ENCODE data around the gene CACNA1C.

The CACNA1C gene

DNA sequence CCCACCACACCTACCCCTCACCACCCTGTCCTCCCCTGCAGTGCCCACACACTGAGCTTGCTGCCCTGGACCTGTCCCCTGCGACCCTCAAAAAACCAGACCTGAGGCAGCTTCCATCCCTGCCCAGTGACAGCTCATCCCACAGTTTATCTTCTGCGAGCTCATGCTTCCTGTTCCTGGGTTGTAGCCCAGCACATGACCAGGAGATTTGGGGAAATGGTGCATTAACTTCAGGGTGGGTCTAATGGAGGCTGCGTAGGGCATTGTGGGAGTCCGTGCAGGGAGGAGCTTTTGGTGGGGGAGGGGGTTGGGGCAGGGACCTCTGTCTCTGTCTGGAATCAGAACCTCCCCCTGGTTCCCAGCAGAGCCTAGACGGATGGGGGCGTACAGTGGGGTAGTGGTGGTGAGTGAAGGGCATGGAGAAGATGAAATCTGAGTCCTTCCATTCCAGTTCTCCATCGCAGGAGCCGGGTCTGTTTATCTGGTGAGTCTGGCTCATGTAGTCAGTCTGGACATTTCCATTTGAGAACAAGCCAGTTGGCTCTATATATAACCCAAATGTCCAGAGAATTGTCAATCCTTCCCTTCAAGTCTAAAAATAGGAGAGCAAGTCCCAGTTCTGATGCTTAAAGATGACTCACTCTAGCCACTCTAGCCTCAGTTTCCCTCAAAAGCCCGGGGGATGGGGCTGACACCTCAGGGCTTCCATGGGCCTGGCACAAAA lies 270.9 kb downstream of the CACNA1C start:
- DNase-seq (ENCODE audit: low spot score), result no peak

DNA sequence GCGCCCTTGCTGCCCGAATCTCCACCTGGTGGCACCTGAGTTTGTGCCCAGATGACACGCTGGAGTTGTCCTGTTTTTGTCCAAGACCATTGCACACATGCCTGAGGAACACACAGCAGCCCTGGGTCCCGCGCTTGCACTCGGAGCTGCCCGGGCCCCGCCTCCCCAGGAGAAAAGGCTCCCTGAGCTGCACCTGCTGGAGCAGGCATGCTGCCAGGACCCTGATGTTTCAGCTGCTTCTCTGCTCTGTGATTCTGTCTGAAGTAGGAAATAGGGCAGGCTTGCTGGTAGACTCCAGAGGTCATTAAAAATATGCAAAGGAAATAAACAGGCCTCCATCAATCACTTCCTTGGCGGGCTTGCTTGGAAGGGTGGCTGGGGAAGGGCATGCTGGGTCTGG lies 271.6 kb downstream of the CACNA1C start:
- no peak for DNase-seq (ENCODE audit: low spot score)

DNA sequence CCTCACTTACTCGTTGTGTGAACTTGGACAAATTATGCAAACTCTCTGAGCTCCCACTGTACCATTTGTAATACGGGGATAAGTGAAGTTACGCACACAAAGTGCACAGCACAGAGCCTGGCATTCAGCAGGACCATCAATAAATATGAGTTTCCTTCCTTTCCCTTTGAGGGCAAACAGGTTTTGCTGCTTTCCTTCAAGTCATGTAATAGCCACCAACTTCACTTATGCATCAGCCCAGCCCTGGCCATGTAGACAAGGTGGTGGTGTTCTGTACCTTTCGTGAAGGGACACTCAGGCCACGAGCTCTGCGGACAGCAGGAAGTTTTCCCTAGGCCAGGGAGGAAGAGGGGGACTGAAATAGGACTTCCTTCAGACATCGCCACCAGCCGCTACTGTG lies 272.7 kb downstream of the CACNA1C start:
- no peak for DNase-seq (ENCODE audit: low spot score)

DNA sequence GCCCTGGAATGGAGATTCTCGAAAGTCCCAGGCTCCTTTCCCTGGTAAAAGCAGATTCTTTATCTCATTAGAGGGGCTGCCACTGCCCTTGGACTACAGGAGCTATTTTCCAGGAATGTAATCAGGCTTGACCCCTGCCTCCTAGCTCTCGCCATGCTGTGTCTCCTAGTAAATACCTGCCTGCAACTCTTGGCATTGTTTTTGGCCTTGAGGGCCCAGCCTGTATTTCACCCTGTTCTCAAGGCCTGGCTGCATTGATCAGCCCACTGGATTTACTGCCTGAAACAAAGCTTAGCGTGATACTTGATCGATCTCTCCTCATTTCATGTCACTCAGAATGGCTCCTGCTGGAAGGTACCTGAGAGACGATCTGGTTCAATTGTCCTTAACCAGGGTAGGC lies 273.7 kb downstream of the CACNA1C start:
- no peak for DNase-seq (ENCODE audit: low spot score)

DNA sequence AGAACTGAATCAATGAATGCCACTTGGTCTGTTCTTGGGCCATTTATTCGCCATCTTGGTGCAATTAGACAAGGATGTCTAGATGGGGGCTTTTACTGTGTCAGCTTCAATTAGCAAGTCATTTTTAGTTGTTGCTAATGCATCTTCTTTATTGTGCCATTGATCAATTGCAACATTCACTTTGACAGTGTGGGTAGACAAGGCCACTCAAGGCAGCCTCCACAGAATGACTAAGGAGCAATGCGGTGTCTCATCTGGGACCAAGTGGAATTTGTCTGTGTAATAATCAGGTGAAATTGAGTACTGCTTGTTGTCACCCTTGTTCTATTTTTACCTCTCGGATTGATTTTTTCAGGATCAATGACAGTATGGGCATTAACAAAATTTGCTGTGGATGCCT lies 275.9 kb downstream of the CACNA1C start:
- DNase-seq (ENCODE audit: low spot score), result no peak

DNA sequence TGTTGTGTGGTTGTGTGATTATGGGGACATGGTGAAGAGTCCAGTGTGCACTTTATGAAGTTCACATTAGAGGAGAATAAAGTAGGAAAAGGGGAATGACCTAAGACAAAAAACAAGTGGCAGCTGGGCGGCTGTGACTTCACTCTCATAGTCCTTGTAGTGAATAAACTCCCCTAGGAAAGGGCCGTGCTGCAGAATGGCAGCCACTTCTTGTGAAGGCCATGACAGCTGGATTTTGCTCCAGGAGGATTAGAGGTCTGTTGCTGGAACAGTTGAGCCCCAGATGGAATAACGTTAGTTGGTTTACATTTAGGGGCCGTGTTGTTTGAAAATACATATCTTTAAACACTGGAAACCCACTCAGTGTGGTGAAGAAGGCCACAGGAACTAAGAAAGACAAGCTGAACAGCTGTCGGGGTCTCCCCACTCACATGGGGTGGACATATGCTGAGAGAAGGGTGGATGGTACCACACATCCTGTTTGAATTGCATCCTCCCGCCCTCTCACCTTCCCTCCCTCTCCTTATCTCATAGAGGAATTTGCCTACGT lies 276.9 kb downstream of the CACNA1C start:
- DNase-seq (ENCODE audit: low spot score), result no peak

DNA sequence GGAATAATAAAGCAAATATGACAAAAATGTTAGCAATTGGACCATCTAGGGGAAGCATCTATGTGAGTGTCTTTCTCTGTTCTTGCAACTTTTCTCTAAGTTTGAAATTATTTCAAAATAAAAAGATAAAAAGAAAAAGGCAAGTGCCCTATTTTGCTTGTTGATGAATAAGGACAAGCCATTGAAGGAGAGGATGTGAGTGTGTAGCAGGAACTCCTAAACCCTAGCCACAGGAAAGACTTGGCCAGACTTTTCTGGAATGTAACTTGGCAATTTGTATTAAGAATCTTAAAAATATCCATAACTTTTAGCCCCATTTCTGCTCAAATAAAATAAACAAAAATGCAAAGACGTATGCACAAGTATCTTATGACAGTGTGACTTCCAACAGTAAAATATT lies 279.4 kb downstream of the CACNA1C start:
- DNase-seq (ENCODE audit: low spot score), result no peak

DNA sequence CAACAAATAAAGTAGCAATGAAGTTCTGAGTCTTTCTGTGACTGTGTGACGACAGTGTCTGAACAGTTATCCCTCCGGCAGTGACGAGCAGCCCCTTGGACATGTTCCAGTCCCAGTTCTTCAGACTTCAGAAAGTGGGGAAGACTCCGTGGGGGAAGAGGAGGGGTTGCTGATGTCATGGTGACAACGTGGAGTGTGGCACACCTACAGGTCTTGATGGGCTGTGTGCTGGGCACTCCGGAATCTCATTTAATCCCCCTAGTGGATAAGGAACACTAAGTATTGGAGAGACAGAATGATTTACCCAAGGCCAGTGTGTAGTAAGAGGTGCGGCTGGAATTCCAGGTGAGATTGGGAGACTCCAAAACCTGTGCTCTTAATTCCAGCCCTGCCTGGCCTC lies 280.2 kb downstream of the CACNA1C start:
- no peak for DNase-seq (ENCODE audit: low spot score)

DNA sequence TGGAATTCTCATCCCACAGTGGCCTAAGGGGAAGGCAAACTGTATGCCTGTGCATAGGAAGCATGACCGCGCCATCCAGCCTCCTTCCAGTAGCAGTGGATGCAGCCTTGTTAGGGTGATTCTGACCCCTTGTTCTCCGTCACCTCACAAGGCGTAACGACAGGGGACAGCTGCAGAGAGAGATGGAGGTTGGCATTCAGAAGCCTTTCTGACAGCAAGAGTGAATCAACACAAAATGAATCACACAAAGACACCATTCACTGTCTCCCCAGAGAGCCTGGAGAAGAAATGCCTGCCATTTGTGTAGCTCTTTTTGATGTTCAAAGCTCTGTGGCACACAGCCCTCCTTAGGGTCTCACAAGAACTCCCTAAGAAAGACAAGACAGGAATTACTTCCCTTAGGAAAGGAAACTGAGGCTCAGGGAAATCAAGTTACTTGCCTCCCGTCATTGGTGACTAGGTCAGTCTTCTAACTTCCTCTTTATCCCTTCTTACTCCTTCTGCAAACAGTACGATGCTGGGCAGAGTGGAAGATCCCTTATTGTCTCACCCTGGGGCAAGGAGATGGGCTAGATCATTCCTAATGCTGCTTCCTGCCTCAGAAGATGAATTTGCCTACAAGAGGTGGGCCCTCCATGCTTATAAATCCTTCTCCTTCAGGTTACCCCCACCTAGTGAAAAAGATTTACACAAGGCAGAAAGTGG lies 280.9 kb downstream of the CACNA1C start:
- no peak for DNase-seq (ENCODE audit: low spot score)

DNA sequence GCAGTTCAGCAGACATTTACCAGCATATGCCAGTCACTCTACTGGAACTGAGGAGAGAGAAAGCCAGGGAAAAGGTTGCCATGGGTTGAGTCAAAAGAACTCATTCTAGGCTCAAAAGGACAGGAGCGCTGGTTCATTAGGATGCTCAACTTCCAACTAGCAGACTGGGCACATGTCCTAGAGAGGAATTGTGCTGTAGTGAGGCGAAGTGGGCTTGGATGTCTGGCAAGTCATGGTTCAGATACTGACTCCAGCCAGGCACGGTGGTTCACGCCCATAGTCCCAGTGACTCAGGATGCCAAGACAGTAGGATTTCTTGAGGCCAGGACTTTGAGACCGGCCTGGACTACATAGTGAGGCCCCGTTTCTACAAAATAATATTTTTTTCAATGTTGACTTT lies 281.5 kb downstream of the CACNA1C start:
- no peak for DNase-seq (ENCODE audit: low spot score)

DNA sequence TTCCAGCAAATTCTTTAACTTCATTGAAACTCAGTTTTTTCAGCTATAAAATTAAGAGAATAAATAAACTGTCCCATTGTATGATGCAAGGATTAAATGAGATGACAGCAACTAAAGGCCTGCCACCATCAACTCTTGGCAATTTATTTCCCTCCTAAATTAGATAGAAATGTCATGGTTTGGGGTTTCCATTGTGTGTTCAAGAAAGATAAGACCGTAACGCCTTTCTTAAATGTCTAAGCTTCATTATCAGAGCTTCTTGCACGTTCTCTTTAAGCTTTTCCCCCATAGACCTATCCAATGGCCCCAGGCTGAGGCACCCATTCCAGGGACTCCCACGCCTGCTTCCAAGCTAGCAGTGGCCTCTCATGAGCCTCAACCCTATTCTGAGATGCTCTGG lies 281.9 kb downstream of the CACNA1C start:
- no peak for DNase-seq (ENCODE audit: low spot score)

DNA sequence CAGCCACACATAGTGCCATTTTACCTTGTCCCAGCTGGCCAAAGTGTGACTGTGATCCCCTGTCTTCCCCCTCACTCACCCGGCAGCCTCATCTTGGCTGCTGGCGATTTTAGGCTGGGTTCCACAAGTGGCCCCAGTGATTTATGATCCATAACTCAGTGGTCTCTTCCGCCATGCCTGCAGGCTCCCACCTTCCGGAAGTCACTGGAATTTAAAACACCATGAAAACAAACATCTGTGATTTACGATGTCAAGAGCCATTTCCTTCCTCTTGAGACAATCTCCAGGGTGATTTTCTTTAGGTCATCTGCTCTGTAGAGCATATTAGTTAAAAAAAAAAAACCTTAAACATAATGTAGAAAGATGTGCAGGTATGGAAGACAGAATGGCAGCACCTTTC lies 282.3 kb downstream of the CACNA1C start:
- no peak for DNase-seq (ENCODE audit: low spot score)

DNA sequence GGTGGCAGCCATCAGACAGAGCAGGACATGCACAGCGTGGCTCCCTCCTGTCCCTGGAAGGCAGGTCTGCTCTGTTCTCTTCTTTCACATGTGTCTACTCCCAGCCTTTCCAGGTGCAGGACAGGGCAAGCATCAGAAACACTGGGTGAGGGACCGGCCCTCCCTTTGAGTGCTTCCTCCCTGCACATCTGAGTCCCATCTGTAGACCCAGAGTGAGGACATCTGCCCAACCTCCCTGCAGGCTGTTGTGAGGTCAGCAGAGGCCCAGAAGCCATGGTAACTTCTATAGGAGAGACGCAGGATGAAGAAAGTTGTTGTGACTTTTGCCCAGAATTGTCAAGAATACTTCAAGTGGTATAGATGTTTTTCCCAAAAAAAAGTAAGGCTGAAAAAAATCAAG lies 282.7 kb downstream of the CACNA1C start:
- DNase-seq (ENCODE audit: low spot score), result no peak

DNA sequence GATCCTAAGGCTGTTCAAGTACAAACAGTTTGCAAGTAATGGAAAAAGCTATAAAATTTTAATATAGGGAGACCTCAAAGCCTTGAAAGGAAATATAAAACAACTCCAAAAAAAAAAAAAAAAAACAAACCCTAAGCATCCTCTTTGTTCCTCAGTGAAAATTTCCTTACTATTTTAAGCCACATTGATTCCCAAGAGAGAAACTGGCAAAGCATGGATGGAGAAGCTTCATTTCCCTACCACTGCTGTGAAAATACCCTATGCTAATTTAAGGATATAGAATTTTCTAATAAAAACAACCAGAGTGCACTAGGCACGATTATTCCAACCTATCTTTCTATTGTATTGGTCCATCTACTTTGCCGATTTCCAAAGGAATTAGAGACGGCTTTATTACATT lies 283.1 kb downstream of the CACNA1C start:
- DNase-seq (ENCODE audit: low spot score), result no peak

DNA sequence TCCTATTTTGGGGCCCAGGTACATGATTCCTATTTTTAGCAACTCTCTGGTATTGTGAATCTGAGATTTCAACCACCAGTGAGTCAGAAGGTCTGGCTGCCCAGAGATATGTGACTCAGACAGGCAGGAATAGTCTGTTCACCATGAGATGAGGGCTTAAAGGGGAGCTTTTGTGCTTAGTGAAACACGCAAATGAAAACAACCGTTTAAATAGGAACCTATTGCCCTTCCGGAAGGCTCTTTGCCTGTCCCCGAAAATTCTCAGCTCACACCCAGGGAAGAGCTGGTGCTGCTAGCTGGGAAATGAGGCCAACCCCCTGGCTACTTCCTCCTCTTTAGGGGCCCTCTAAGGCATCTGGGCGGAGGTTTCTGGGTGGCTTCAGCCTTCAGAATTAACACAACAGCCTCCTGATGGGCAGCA lies 283.6 kb downstream of the CACNA1C start:
- DNase-seq (ENCODE audit: low spot score), result peak; percentile 14

DNA sequence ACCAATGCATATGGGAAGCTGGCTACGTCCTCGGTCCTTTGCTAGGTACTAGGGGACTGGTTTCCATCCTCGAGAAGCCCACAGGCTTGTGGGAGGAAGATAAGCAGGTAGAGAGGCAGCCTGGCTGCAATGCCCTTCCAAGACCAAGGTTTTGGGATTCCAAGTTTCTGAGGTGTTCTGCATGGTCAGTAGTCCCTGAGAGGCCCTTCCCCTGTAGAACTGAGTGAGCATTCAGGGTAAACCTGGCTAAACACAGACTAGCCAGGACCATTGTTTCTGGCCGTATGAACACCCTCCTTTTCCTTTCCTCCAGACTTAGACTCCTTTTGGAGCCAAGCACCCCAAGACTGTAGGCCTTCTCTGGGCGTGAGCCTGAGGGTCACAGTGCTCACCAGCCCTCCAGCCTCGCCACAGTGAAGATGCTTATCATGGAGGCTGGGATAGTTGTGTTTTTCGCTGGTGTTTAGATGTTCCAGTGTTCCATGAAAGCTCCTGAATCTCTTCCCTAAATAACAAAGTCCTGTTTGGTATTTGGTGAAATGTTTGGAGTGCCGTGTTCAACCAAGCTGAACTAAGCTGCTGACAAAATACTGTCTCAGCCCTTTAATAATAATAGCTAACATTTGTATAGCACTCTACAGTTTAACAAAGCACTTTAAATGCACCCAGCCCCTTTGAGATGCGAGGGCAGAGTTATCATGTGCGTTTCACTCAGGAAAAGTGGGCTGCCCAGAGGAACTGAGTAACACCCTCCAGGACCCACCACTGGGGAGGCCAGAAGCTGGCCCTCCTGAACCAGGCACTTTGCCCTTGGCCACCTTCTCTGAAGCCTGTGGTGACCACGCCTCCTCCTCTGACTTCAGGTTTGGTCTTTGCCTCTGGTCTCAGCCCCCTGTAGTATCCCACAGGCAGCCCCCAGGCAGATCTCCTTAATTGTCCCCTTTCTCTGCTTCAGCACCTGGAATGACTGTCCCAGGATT lies 284.5 kb downstream of the CACNA1C start:
- DNase-seq (ENCODE audit: low spot score), result no peak

DNA sequence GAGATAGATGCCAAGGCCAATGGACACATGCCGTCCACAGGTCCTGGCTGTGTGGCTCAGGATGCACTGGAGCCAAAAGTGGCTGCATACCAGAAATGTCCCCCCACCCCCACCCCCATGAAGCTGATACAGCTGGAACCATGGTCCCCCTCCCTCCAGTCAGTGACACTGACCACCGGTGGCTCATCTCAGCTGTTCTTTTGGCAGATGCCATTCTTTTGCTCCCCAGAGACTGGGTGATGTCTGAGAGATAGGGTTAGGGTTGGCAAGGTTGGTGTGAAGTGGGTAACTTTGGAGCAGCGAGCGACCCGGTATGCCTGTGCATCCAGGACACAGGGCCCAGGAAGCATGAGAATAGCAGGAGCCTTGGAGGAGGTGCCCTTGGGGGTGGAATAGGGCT lies 285.6 kb downstream of the CACNA1C start:
- DNase-seq (ENCODE audit: low spot score), result no peak

DNA sequence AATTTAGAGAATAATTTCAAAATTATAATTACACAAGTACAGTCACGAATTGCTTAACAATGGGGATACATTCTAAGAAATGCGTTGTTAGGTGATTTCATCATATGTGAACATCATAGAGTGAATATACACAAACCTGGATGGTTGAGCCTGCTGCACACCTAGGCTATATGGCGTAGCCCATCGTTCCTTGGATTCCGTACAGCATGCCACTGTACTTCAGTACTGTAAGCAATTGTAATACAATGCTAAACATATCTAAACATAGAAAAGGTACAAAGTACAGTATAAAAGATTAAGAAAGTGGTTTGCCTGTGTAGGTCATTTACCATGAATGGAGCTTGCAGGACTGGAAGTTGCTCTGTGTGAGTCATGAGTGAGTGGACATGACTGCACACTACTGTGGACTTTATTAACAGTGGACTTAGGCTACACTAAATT lies 286.2 kb downstream of the CACNA1C start:
- no peak for DNase-seq (ENCODE audit: low spot score)

DNA sequence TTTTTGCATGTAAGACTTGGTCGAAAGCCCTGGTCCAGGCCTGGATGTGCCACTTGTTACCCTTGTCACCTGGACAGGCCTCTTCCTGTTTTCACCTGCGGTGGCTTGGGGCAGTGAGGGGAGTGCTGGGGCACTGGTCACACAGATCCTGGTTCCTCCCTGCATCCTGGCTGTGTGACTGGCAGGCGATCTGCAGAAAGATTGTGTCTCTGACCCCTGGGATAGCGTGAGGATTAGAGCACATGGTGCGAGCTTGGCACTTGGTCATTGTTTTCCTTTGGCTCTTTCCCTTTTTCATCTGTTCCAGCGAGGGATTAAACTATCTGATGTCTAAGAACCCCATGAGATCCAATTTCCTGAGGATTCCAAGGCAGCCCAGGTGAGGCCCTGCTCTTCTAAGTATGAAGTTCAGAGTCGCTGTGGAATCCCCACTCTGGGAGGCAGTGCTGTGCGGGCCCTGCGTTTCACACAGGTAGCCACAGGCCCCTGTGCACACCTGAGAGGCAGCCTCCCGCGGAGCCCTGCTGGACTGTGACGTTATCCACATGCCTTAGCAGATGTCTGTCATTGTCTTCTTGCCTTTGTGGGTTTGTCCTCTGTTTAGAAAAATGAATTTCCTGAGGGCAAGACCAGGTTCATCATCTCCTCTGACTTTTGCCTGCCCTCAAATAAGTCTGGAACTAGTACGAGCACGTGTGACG lies 288.4 kb downstream of the CACNA1C start:
- no peak for DNase-seq (ENCODE audit: low spot score)

DNA sequence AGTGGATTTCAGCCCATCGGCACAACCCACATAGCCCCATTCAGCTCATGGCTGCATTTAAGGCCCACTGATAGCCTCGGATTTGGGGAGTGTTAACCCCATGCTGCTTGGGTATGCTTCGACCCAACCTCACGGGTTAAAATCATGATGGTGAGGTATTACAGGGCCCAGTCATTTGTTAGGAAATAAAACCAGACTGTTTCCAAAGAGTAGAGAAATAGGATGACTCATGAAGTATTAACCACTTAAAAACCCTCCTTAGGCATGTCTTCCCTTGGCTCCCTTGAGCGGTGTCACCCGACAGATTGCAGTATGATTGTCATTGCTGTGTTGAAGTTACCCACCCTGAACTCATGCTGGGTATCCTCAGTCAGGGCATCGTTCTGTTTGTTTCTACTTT lies 289.1 kb downstream of the CACNA1C start:
- no peak for DNase-seq (ENCODE audit: low spot score)

DNA sequence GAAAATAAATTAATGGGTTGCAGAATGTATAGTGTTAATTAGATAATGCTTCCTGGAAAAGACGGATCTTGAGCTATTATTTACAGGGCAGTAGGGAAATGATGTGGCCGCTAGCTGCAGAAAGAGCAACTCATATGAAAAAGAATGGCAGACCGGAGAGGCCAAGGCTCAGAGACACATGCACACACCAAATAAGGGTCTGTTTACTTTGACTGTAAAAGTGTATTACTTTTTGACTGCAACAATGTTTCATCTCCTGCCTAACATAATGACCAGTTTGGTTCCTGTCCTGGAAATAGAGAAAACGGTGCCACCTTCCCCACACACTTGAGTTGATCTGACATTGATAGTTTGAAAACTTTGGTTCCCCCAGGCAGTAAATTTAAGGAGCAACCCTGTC lies 290.9 kb downstream of the CACNA1C start:
- DNase-seq (ENCODE audit: low spot score), result no peak

DNA sequence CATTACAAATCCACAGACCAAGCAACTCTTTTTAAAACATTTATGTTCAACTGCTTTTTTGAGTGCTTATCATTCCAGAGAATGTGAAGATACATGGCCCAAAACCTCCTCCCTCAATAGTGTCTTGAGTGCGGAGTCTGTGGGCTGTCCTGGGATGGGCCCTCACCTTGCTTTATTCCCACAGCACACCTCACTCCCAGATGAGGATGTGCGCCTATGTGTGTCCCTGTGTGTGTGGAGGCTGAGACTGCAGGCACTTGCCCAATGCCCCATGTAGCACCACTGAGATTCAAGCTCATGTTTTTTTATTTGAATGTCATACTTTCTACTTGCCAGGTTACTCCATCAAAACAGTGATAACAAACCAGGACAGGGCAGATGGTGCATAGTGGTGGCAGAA lies 291.7 kb downstream of the CACNA1C start:
- DNase-seq (ENCODE audit: low spot score), result no peak

Measured in LoVo (cell line).